GM23248 (cell line): ENCODE data around the gene RPRD1B. TPM values are rescaled to one million over a fixed set of nuclear protein-coding genes. Genes with fewer than 3 reads are reported as not detected.

Experiments used
- DNase-seq: peaks from one replicate; pipeline ENCODE4 v3.0.0-alpha.2; 2015
- H2AFZ ChIP-seq: fragments of 200-600 bp; sonication (generic); 2 replicates; pipeline ENCODE4 v1.6.1; 2016; ENCODE audit warnings: antibody characterized with exemption
- H3F3A ChIP-seq: fragments of 200-600 bp; sonication (generic); 2 replicates; pipeline ENCODE4 v1.6.1; 2016; ENCODE audit warnings: mild to moderate bottlenecking, antibody characterized with exemption, mixed run types; ENCODE audit not compliant: insufficient read depth
- H3K27ac ChIP-seq: fragments of 200-600 bp; sonication (generic); 2 replicates; pipeline ENCODE4 v1.5.1; 2016; ENCODE audit warnings: mild to moderate bottlenecking
- H3K27me3 ChIP-seq: fragments of 200-600 bp; sonication (generic); replicated peaks from 2 replicates; pipeline ENCODE4 v1.6.1; 2016; ENCODE audit warnings: mild to moderate bottlenecking; ENCODE audit not compliant: insufficient read depth
- H3K36me3 ChIP-seq: fragments of 200-600 bp; sonication (generic); 2 replicates; pipeline ENCODE4 v1.6.1; 2016; ENCODE audit warnings: low read depth, mild to moderate bottlenecking
- H3K4me1 ChIP-seq: fragments of 200-600 bp; sonication (generic); 2 replicates; pipeline ENCODE4 v1.6.1; 2016; ENCODE audit warnings: mild to moderate bottlenecking; ENCODE audit not compliant: insufficient read depth
- H3K4me2 ChIP-seq: fragments of 200-600 bp; sonication (generic); one replicate; pipeline ENCODE4 v1.6.1; 2016; ENCODE audit warnings: mild to moderate bottlenecking; ENCODE audit not compliant: unreplicated experiment
- H3K4me3 ChIP-seq: fragments of 200-600 bp; sonication (generic); 2 replicates; pipeline ENCODE4 v1.5.1; 2016; ENCODE audit warnings: mild to moderate bottlenecking
- H3K79me2 ChIP-seq: fragments of 200-600 bp; sonication (generic); 2 replicates; pipeline ENCODE4 v1.6.1; 2016; ENCODE audit warnings: mild to moderate bottlenecking; ENCODE audit not compliant: insufficient read depth
- H3K9ac ChIP-seq: fragments of 200-600 bp; sonication (generic); 2 replicates; pipeline ENCODE4 v1.6.1; 2016; ENCODE audit warnings: mild to moderate bottlenecking
- H3K9me2 ChIP-seq: fragments of 200-600 bp; sonication (generic); 2 replicates; pipeline ENCODE4 v1.6.1; 2016; ENCODE audit warnings: mixed run types, mild to moderate bottlenecking, moderate library complexity; ENCODE audit not compliant: insufficient read depth
- H3K9me3 ChIP-seq: fragments of 200-600 bp; sonication (generic); one replicate; pipeline ENCODE4 v1.6.1; 2017; ENCODE audit warnings: low read depth
- H4K20me1 ChIP-seq: fragments of 200-600 bp; sonication (generic); 2 replicates; pipeline ENCODE4 v1.6.0; 2016; ENCODE audit not compliant: insufficient read depth
- EZH2 ChIP-seq: fragments of 200-600 bp; sonication (generic); IDR thresholded peaks from 2 replicates; pipeline ENCODE4 v1.6.1; 2018; ENCODE audit warnings: antibody characterized with exemption, mild to moderate bottlenecking; ENCODE audit not compliant: insufficient read depth, poor library complexity, severe bottlenecking
- EZH2phosphoT487 ChIP-seq: fragments of 200-600 bp; sonication (generic); IDR thresholded peaks from 2 replicates; pipeline ENCODE4 v1.6.1; 2018; ENCODE audit warnings: antibody characterized with exemption, moderate library complexity, mild to moderate bottlenecking, low read depth; ENCODE audit not compliant: insufficient read depth
- WGBS, 2 experiments: methylation state at CpG; one replicate each; pipeline ENCODE4 v1.1.6; 2015 to 2017; ENCODE audit warnings: low lambda C conversion rate in 2 of 2, low coverage in 1 of 2; ENCODE audit errors: missing lambda C conversion rate in 2 of 2; 5-methylcytosine and 5-hydroxymethylcytosine counted together
- in situ Hi-C: fragments of 300-500 bp; cut with MboI; formaldehyde crosslinking; loops from 2 replicates; pipeline ENCODE4 v1.15.0; 2020
- polyA plus RNA-seq: library from polyadenylated mRNA; unstranded; fragments of >200 nt; fragmentation: Nextera tagmentation; extraction: Ambion mirVana; gene quantifications from 2 replicates; pipeline ENCODE4 v1.2.1, GENCODE V29; 2016
- total RNA-seq: library from RNA; depleted of rRNA; stranded (reverse); fragments of >200 nt; shearing (Covaris generic); gene quantifications from 2 replicates; pipeline ENCODE4 v1.2.3, GENCODE V29; 2014

RPRD1B gene
- total and polyA plus RNA-seq, 2 experiments from 2014 or later, result 13.5 to 15.6 TPM

DNA sequence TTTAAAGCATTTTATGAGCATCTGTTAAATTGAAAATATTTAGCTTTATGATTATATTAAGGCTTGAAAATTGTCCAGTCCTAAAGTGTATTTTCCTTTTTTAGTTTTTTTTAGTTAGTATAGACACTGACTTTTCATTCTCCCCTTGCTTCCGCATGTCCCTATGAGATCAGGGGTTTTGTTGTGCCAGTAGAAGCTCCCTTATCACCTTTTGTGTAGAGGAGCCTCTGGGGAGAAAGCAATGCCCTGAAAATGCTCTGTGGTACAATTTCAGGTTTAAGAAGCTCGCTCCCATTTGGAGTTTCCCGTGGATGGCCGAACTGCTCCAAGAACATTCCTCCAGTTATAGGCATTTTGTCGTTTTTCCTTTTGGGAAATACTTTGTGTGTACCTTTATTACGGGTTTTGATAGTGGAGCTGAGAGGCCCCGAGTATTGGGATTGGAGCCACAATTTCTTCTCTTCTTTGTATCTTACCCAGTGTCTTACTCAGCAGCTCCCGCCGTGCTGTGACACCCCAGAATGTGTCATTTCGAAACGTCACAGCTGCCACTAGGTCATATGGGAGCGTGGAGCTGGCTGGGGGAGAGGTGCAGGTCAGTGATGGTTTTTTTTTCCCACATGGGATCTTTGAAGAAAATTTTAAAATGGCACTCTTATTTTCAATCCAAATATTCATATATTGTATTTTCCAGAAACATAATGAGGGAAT is 49.9 kb downstream of the RPRD1B start:
- no peak for DNase-seq
- TF ChIP-seq EZH2 (no peak), EZH2phosphoT487 (no peak)
- no peak overlapping the region for H2AFZ ChIP-seq
- H3K79me2 ChIP-seq, result peaks cover 69% of the 10 kb centered on the region
- H3K4me1 ChIP-seq, result no peaks in the 10 kb centered on the region
- H3K4me3 ChIP-seq, result no peak overlapping the region
- no peaks in the 10 kb centered on the region for H4K20me1 ChIP-seq
- no peaks in the 10 kb centered on the region for H3K9me3 ChIP-seq
- 89 to 92% methylated on average over 12 of the region's 12 CpGs for WGBS, 2 experiments
- H3K27ac ChIP-seq, result no peak overlapping the region
- no peak overlapping the region for H3K9ac ChIP-seq
- H3K27me3 ChIP-seq, result no peaks in the 10 kb centered on the region
- peaks cover 34% of the 10 kb centered on the region; the same call in 1 of the 2 replicates for H3K36me3 ChIP-seq
- in situ Hi-C loops, result no loop called here
- H3K9me2 ChIP-seq, result no peaks in the 10 kb centered on the region
- no peaks in the 10 kb centered on the region for H3F3A ChIP-seq
- no peak overlapping the region for H3K4me2 ChIP-seq

DNA sequence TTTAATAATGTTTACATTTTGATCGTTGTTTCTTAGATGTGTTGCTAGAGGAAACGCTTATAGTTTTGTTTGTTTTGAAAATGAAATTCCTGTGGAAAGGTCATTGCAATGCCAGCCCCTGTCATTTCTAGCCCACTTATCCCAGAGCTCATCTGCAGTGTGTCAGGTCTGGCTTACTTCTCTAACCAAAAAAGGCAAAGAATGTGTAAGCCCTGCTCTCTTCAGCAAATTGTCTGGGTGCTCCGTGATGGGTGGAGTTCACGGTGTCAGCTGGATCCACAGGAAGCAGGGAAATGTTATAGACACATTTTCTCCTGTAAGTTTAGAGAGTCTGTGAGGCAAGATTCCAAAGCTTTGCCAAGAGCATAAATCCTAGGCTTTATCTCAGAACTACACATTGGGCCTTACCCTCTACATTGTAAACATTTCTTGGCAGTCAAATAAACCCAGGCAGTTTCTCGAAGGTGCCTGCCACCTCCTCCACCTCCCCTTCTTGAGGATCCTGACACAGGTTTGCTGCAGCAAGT is 50.9 kb downstream of the RPRD1B start:
- in situ Hi-C loops, result no loop called here
- Histone ChIP-seq H3K9me3 (no peaks in the 10 kb centered on the region), H3F3A (no peaks in the 10 kb centered on the region), H3K9me2 (no peaks in the 10 kb centered on the region), H3K4me3 (no peak overlapping the region), H3K27me3 (no peaks in the 10 kb centered on the region), H3K4me2 (no peak overlapping the region), H2AFZ (no peak overlapping the region), H3K27ac (no peak overlapping the region), H3K4me1 (no peaks in the 10 kb centered on the region), H3K79me2 (peaks cover 60% of the 10 kb centered on the region), H3K36me3 (peaks cover 28% of the 10 kb centered on the region; the same call in 1 of the 2 replicates), H4K20me1 (no peaks in the 10 kb centered on the region), H3K9ac (no peak overlapping the region)
- no peak for DNase-seq
- TF ChIP-seq EZH2, result no peak
- no peak for TF ChIP-seq EZH2phosphoT487
- WGBS, 2 experiments, result 90 to 93% methylated on average over 5 of the region's 5 CpGs

DNA sequence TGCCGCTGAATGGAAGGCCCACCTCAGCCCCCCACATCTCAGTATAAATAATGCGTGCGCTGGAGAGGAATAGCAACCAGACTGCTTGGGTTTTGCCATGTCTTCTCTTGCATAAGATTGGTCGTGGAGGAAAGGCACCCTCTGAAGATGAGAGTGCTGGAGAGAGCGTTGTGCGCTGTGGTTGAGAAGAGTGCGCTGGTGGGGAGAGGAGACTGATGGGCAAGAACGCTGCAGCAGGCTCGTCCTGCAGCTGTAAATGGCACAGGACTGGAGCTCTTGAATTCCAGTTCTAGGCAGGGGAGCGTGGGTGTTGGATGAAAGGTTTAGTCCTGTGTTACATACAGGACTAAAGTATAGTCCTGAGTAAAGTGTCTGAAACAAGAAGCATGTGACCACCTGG is 51.5 kb downstream of the RPRD1B start:
- DNase-seq, result no peak
- no peak overlapping the region for H3K4me2 ChIP-seq
- no peaks in the 10 kb centered on the region for H3F3A ChIP-seq
- H4K20me1 ChIP-seq, result no peaks in the 10 kb centered on the region
- H3K9me3 ChIP-seq, result no peaks in the 10 kb centered on the region
- peaks cover 54% of the 10 kb centered on the region for H3K79me2 ChIP-seq
- TF ChIP-seq EZH2phosphoT487 (no peak), EZH2 (no peak)
- no peak overlapping the region for H3K27ac ChIP-seq
- H3K27me3 ChIP-seq, result no peaks in the 10 kb centered on the region
- H3K9me2 ChIP-seq, result no peaks in the 10 kb centered on the region
- no peaks in the 10 kb centered on the region for H3K4me1 ChIP-seq
- peaks cover 30% of the 10 kb centered on the region; the same call in 1 of the 2 replicates for H3K36me3 ChIP-seq
- H3K4me3 ChIP-seq, result no peak overlapping the region
- in situ Hi-C loops, result no loop called here
- 88 to 90% methylated on average over 10 of the region's 10 CpGs for WGBS, 2 experiments
- no peak overlapping the region for H2AFZ ChIP-seq
- H3K9ac ChIP-seq, result no peak overlapping the region

DNA sequence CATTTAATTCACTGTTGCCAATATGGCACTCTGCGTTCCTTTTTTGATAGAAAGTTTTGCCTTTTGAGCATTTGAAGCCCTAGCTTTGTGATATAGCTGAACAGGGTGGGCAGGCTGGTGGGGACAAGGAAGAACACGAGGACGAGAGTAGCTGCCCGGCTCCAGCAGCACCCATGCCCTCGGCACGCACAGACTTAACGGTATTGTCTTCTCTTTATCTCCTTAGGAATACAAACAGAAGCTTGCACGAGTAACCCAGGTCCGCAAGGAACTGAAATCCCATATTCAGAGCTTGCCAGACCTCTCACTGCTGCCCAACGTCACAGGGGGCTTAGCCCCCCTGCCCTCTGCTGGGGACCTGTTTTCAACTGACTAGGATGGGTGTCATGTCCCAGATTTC is 56.0 kb downstream of the RPRD1B start:
- H3K27me3 ChIP-seq, result no peaks in the 10 kb centered on the region
- 87 to 92% methylated on average over 10 of the region's 10 CpGs for WGBS, 2 experiments
- no peaks in the 10 kb centered on the region for H3K9me3 ChIP-seq
- DNase-seq, result no peak
- H3K9me2 ChIP-seq, result no peaks in the 10 kb centered on the region
- no peak overlapping the region for H3K4me2 ChIP-seq
- peaks cover 9% of the 10 kb centered on the region; the same call in 1 of the 2 replicates for H3K79me2 ChIP-seq
- H3K4me3 ChIP-seq, result no peak overlapping the region
- H3K27ac ChIP-seq, result no peak overlapping the region
- peaks cover 12% of the 10 kb centered on the region for H3K4me1 ChIP-seq
- peaks cover 11% of the 10 kb centered on the region for H3F3A ChIP-seq
- H3K36me3 ChIP-seq, result peaks cover 14% of the 10 kb centered on the region; the same call in 1 of the 2 replicates
- no peak overlapping the region for H2AFZ ChIP-seq
- in situ Hi-C loops, result no loop called here
- no peak for TF ChIP-seq EZH2
- no peak for TF ChIP-seq EZH2phosphoT487
- no peak overlapping the region for H3K9ac ChIP-seq
- H4K20me1 ChIP-seq, result no peaks in the 10 kb centered on the region
